Right kidney (tissue), 9 donors: Measurements from ENCODE around the gene RPL6.
"Not testable (repeated sequence)": the region's sequence is repeated elsewhere in the genome, so short reads cannot be mapped to it uniquely, and the experiment has no call there.

Source experiments
- DNase-seq: peaks from one replicate; pipeline ENCODE4 v3.0.0-alpha.2; 2016
- long read RNA-seq, 8 donors: transcript quantifications; one replicate each; lab custom pipeline, GENCODE V29; 2026

The RPL6 gene
- long read RNA-seq, donor 1, transcript RPL6-202 (7 exons, 1,074 nt): minor isoform, 14 of 1,823 reads
- long read RNA-seq, donor 1, transcript RPL6-205 (3 exons, 583 nt): minor isoform, 42 of 1,823 reads
- long read RNA-seq, donor 1, transcript RPL6-201 (7 exons, 947 nt): major isoform, 598 of 1,823 reads
- long read RNA-seq, donor 1, transcript RPL6-204 (2 exons, 612 nt): minor isoform, 37 of 1,823 reads
- long read RNA-seq, donor 1, partial matches to known transcripts: 1,044 of 1,823 reads
- long read RNA-seq, donor 1, other reads (novel, unspliced or antisense): 76 of 1,823 reads
- long read RNA-seq, donor 2, transcript RPL6-212 (2 exons, 899 nt): minor isoform, 10 of 953 reads
- long read RNA-seq, donor 2, transcript RPL6-201 (7 exons, 947 nt): major isoform, 395 of 953 reads
- long read RNA-seq, donor 2, transcript RPL6-204 (2 exons, 612 nt): minor isoform, 24 of 953 reads
- long read RNA-seq, donor 2, transcript RPL6-205 (3 exons, 583 nt): minor isoform, 23 of 953 reads
- long read RNA-seq, donor 2, partial matches to known transcripts: 457 of 953 reads
- long read RNA-seq, donor 2, other reads (novel, unspliced or antisense): 35 of 953 reads
- long read RNA-seq, donor 3, transcript RPL6-204 (2 exons, 612 nt): minor isoform, 15 of 552 reads
- long read RNA-seq, donor 3, transcript RPL6-205 (3 exons, 583 nt): minor isoform, 21 of 552 reads
- long read RNA-seq, donor 3, transcript RPL6-202 (7 exons, 1,074 nt): minor isoform, 8 of 552 reads
- long read RNA-seq, donor 3, transcript RPL6-201 (7 exons, 947 nt): major isoform, 191 of 552 reads
- long read RNA-seq, donor 3, partial matches to known transcripts: 294 of 552 reads
- long read RNA-seq, donor 3, other reads (novel, unspliced or antisense): 19 of 552 reads
- long read RNA-seq, donor 4, transcript RPL6-205 (3 exons, 583 nt): minor isoform, 24 of 1,229 reads
- long read RNA-seq, donor 4, transcript RPL6-201 (7 exons, 947 nt): major isoform, 324 of 1,229 reads
- long read RNA-seq, donor 4, transcript RPL6-204 (2 exons, 612 nt): minor isoform, 34 of 1,229 reads
- long read RNA-seq, donor 4, transcript RPL6-212 (2 exons, 899 nt): minor isoform, 11 of 1,229 reads
- long read RNA-seq, donor 4, partial matches to known transcripts: 789 of 1,229 reads
- long read RNA-seq, donor 4, other reads (novel, unspliced or antisense): 39 of 1,229 reads
- long read RNA-seq, donor 5, transcript RPL6-205 (3 exons, 583 nt): minor isoform, 24 of 1,064 reads
- long read RNA-seq, donor 5, transcript RPL6-201 (7 exons, 947 nt): major isoform, 533 of 1,064 reads
- long read RNA-seq, donor 5, transcript RPL6-202 (7 exons, 1,074 nt): minor isoform, 21 of 1,064 reads
- long read RNA-seq, donor 5, transcript RPL6-204 (2 exons, 612 nt): minor isoform, 12 of 1,064 reads
- long read RNA-seq, donor 5, partial matches to known transcripts: 419 of 1,064 reads
- long read RNA-seq, donor 5, other reads (novel, unspliced or antisense): 53 of 1,064 reads
- long read RNA-seq, donor 6, transcript RPL6-205 (3 exons, 583 nt): minor isoform, 28 of 853 reads
- long read RNA-seq, donor 6, transcript RPL6-204 (2 exons, 612 nt): minor isoform, 20 of 853 reads
- long read RNA-seq, donor 6, transcript RPL6-202 (7 exons, 1,074 nt): minor isoform, 8 of 853 reads
- long read RNA-seq, donor 6, transcript RPL6-201 (7 exons, 947 nt): major isoform, 308 of 853 reads
- long read RNA-seq, donor 6, partial matches to known transcripts: 451 of 853 reads
- long read RNA-seq, donor 6, other reads (novel, unspliced or antisense): 32 of 853 reads
- long read RNA-seq, donor 7, transcript RPL6-205 (3 exons, 583 nt): minor isoform, 44 of 1,495 reads
- long read RNA-seq, donor 7, transcript RPL6-202 (7 exons, 1,074 nt): minor isoform, 11 of 1,495 reads
- long read RNA-seq, donor 7, transcript RPL6-201 (7 exons, 947 nt): major isoform, 561 of 1,495 reads
- long read RNA-seq, donor 7, transcript RPL6-204 (2 exons, 612 nt): minor isoform, 33 of 1,495 reads
- long read RNA-seq, donor 7, partial matches to known transcripts: 773 of 1,495 reads
- long read RNA-seq, donor 7, other reads (novel, unspliced or antisense): 69 of 1,495 reads
- long read RNA-seq, donor 8, transcript RPL6-204 (2 exons, 612 nt): minor isoform, 14 of 901 reads
- long read RNA-seq, donor 8, transcript RPL6-205 (3 exons, 583 nt): minor isoform, 29 of 901 reads
- long read RNA-seq, donor 8, transcript RPL6-202 (7 exons, 1,074 nt): minor isoform, 13 of 901 reads
- long read RNA-seq, donor 8, transcript RPL6-201 (7 exons, 947 nt): major isoform, 368 of 901 reads
- long read RNA-seq, donor 8, partial matches to known transcripts: 439 of 901 reads
- long read RNA-seq, donor 8, other reads (novel, unspliced or antisense): 35 of 901 reads

DNA sequence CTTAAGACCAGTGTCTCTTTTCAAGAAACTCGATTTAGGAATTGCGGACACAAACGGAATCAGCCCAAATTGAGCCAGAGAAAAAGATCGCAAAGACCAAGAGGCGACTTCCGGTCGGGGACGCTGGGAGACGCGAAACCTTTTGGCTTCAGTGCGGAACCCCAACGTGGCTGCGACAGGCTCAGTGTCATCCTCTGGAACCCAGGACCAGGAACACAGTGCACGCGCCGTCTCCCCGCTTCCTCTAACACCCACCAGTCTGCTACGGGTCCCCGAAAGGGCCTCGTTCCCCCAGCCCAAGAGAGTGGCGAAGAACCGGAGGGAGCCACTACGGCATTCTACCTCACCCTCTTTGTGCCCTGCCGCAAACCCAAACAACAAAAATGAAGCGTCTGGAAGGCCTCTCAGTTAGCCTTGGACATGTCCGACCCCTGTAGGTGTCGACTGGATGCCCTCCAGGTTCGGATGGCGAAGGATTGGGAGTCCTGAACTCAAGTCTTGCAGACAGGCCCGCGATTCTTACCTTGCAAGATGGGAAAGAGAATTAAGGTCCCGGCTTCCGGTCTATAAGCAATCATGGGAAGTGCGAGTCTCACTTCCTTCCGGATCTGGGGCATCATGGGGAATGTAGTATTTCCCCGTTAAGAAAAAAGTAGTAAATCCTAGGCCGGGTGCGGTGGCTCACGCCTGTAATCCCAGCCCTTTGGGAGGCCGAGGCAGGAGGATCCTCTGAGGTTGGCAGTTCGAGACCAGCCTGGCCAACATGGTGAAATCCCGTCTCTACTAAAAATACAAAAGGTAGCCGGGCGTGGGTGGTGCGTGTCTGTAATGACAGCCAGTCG lies at the start of gene RPL6:
RPL6 (minus strand) TSS at position 542 of the 842 bp plus-strand sequence. CDS start 949 bp downstream, outside the sequence.
- DNase-seq: peak; percentile 91

DNA sequence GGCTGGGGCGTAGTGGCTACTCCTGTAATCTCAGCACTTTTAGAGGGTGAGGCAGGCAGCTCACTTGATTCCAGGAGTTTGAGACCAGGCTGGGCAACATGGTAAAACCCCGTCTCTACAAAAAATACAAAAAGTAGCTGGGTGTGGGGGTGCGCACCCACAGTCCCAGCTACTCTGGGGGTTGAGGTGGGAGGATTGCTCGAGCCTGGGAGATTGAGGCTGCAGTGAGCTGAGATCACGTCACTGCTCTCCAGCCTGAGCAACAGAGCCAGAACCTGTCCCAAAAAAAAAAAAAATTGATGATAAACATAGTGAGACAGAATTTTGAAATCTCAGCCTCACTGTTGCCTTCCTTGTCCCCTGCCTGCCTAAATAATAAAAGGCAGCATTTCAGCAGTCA lies 49.3 kb upstream of the RPL6 start:
- no peak for DNase-seq

DNA sequence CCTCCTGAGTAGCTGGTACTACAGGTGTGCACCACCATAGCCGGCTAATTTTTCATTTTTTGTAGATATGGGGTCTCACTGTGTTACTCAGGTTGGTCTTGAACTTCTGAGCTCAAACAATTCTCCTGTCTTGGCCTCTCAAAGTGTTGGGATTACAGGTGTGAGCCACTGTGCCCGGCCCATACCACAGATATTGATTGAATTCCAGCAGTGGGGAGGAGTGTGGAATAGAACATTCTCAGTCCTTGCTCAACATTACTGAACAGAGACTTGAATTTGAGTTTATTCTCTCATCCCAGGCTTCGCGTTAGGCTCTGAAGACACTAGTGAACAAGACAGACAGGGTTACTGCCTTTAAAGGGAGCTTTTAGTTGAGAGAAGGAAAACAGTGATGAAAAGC lies 48.9 kb upstream of the RPL6 start:
- no peak for DNase-seq

DNA sequence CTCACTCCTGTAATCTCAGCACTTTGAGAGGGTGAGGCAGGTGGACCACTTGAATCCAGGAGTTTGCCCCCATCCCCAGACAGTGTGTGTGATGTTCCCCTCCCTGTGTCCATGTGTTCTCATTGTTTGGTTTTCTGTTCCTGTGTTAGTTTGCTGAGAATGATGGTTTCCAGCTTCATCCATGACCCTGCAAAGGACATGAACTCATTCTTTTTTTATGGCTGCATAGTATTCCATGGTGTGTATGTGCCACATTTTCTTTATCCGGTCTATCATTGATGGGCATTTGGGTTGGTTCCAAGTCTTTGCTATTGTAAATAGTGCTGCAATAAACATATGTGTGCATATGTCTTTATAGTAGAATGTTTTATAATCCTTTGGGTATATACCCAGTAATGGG lies 47.7 kb upstream of the RPL6 start:
- DNase-seq: not testable (repeated sequence)

- no peak for DNase-seq
Measured at GRCh38 chr12:112456029-112456428, 46.6 kb upstream of the RPL6 start.

- no peak for DNase-seq
Measured at GRCh38 chr12:112450725-112451124, 41.3 kb upstream of the RPL6 start.

DNA sequence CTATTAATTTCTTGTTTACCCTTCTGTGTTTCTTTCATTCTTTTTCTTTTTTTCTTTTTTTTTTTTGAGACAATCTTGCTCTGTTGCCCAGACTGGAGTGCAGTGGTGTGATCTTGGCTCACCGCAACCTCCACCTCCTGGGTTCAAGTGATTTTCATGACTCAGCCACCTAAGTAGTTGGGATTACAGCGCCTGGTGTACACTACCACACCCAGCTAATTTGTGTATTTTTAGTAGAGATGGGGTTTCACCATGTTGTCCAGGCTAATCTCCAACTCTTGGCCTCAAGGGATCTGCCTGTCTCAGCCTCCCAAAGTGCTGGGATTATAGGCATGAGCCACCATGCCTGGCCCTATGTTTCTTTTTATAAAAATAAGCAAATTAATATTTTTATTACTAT lies 38.8 kb upstream of the RPL6 start:
- DNase-seq: not testable (repeated sequence)

DNA sequence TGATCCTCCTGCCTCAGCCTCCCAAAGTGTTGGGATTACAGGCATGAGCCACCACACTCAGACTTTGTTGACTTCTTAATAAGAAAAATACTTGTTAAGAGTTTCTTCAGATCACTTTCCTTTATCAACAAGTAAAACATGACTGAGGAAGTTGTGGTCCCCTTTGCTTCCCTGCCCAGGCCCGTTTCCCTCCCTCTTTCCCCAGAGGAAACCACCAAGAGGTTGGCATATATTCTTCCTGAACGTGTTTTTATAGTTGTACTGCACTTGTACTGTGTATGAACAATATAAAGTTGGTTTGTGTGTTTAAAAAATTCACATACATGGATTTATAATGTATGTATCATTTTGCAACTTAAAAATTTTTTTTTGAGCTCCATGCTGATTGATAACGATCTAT lies 37.7 kb upstream of the RPL6 start:
- no peak for DNase-seq

- DNase-seq: no peak
Measured at GRCh38 chr12:112446008-112446725, 36.8 kb upstream of the RPL6 start.

GRCh38 chr12:112443916-112444315 lies 34.5 kb upstream of the RPL6 start:
- DNase-seq: no peak

GRCh38 chr12:112440653-112441052 lies 31.2 kb upstream of the RPL6 start:
- DNase-seq: not testable (repeated sequence)

- no peak for DNase-seq
Measured at GRCh38 chr12:112439769-112440168, 30.4 kb upstream of the RPL6 start.

DNA sequence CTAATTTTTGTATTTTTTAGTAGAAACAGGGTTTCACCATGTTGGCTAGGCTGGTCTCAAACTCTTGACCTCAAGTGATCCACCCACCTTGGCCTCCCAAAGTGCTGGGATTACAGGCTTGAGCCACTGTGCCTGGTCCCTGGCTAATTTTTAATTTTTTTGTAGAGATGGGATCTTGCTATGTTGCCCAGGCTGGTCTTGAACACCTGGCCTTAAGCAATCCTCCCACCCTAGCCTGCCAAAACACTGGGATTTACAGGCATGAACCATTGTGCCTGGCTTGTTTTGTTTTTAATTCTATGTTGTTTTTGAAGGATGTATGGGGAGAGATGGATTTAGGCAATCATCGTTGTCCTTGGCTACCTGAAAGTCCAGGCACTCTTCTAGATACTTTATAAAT lies 29.2 kb upstream of the RPL6 start:
- DNase-seq: not testable (repeated sequence)

GRCh38 chr12:112433551-112433950 lies 24.1 kb upstream of the RPL6 start:
- no peak for DNase-seq

DNA sequence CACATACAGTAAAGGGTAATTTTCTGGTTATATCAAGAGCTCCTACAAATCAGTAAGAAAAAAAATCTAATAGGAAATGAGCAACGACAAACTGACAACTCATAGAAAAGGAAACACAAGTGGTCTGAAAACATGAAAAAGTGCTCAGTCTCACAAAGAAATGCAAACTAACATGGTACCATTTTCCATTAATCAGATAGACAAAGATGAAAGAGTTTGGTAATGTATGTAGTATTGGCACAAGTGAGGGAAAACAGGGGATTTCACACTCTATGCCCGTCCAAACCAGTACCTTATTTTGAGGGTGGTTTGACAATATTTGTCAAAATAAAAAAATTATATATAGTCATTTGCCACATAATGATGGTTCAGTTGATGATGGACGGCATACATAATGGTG lies 22.6 kb upstream of the RPL6 start:
- DNase-seq: no peak

- DNase-seq: no peak
Measured at GRCh38 chr12:112430929-112431328, 21.5 kb upstream of the RPL6 start.

DNA sequence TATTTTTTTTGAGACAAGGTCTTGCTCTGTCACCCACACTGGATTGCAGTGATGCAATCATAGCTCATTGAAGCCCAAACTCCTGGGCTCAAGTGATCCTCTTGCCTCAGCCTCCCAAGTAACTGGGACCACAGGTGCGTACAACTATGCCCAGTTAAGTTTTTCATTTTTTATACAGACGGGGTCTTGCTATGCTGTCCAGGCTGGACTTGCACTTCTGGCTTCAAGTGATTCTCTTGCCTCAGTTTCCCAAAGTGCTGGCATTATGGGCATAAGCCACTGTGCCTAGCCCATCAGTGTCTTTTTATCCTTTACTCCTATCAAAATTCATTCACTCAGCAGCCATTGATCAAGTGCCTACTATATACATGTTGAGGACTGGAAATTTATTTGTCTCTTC lies 18.4 kb upstream of the RPL6 start:
- no peak for DNase-seq
